Prostate gland (tissue), 2 donors: ENCODE results near the gene JPH3.

Source experiments
- POLR2A ChIP-seq: fragments of 450-650 bp; IDR thresholded peaks from one replicate; pipeline ENCODE4 v1.6.1; 2016; ENCODE audit warnings: antibody characterized with exemption, mild to moderate bottlenecking
- TF ChIP-seq, protein P1 (sequence below), 4 experiments: fragments of 200-600 bp in 2 of 4; fragments of 450-650 bp in 2 of 4; sonication (generic) in 2 of 4; IDR thresholded peaks; 1 replicate in 3 of 4; 2 replicates in 1 of 4; pipeline ENCODE4 v1.5.1; 2016 to 2019; ENCODE audit warnings: antibody characterized with exemption in 4 of 4, mild to moderate bottlenecking in 2 of 4, moderate library complexity in 2 of 4

DNA sequence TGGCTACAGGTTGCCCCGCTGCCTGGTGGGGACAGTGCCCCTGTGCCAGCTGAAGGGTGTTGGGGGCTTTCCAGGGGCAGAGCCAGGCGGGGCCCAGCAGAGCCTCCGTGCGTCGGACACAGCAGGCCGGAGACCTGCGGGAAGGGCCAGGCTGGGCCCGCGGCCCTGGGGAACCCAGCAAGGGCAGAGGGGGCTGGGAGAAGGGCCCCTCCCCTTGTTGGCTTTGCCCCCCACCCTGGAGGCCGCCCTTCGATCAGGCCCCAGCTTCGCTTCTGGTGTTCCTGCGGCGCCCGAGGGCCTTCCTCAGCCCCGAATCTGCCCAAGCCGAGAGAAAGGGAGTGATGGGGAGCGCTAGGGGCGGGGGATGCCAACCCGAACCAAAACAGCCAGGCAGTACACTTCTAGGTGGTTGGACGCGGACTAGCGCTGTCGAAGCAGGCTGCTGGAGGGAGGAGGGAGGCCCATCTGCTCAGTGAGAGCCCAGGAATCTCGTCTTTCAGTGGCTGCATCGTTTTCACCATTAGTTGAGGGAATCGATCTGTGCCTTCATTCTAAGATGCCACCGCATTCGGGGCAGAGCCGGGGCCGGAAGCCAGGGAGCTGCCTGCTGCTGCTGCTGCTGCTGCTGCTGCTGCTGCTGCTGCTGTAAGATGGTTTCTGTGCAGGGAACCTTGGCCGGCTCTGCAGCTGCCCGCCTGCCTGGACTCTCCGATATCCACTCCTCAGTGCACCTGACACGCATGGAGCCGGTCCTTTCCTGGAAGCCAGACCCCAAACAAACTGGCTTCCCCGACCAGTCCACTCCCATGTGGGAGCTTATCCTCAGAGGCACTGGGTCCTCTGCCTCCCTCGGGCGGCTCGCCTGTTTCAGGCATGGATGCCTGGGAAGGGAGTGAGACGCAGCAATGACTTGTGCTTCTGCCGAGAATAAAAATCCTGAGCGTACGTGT is 1.7 kb downstream of the JPH3 start:
- TF ChIP-seq POLR2A: no peak
- TF ChIP-seq, protein P1, sequence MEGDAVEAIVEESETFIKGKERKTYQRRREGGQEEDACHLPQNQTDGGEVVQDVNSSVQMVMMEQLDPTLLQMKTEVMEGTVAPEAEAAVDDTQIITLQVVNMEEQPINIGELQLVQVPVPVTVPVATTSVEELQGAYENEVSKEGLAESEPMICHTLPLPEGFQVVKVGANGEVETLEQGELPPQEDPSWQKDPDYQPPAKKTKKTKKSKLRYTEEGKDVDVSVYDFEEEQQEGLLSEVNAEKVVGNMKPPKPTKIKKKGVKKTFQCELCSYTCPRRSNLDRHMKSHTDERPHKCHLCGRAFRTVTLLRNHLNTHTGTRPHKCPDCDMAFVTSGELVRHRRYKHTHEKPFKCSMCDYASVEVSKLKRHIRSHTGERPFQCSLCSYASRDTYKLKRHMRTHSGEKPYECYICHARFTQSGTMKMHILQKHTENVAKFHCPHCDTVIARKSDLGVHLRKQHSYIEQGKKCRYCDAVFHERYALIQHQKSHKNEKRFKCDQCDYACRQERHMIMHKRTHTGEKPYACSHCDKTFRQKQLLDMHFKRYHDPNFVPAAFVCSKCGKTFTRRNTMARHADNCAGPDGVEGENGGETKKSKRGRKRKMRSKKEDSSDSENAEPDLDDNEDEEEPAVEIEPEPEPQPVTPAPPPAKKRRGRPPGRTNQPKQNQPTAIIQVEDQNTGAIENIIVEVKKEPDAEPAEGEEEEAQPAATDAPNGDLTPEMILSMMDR (IDR thresholded peaks at IDR 0.05): no peak
